Activated CD8-positive, alpha-beta memory T cell treated with anti-CD3 and anti-CD28 coated beads, Interleukin-2, amount 50 U/mL, for 48 hours (primary cell): ENCODE measurements around the gene TMEM178A.
"Not testable (repeated sequence)": the region's sequence is repeated elsewhere in the genome, so short reads cannot be mapped to it uniquely, and the experiment has no call there.

Source experiments
- DNase-seq: peaks from one replicate; pipeline ENCODE4 v3.0.0-alpha.2; 2020

The TMEM178A gene

GRCh38 chr2:39649511-39649910 lies 16.2 kb upstream of the TMEM178A start:
- no peak for DNase-seq

GRCh38 chr2:39650468-39650867 lies 15.2 kb upstream of the TMEM178A start:
- no peak for DNase-seq

- DNase-seq, result not testable (repeated sequence)
These were observed 9.5 kb upstream of the TMEM178A start for GRCh38 chr2:39656215-39656614.

- no peak for DNase-seq
These were observed 8.3 kb upstream of the TMEM178A start for GRCh38 chr2:39657287-39657937.

- no peak for DNase-seq
These were observed 7.3 kb upstream of the TMEM178A start for GRCh38 chr2:39658371-39658770.

- DNase-seq, result no peak
These were observed 5.7 kb upstream of the TMEM178A start for GRCh38 chr2:39659765-39660611.

GRCh38 chr2:39660612-39661236 lies 5.0 kb upstream of the TMEM178A start:
- no peak for DNase-seq

- DNase-seq, result no peak
These were observed 3.9 kb upstream of the TMEM178A start for GRCh38 chr2:39661826-39662225.

- DNase-seq, result no peak
These were observed 2.4 kb upstream of the TMEM178A start for GRCh38 chr2:39663187-39663930.

- DNase-seq, result no peak
These were observed 1.4 kb upstream of the TMEM178A start for GRCh38 chr2:39664232-39664887.

- no peak for DNase-seq
These were observed 677 bp upstream of the TMEM178A start for GRCh38 chr2:39664888-39665591.

GRCh38 chr2:39666491-39667101 lies 879 bp downstream of the TMEM178A start:
- no peak for DNase-seq

- DNase-seq, result no peak
These were observed 1.6 kb downstream of the TMEM178A start for GRCh38 chr2:39667104-39667885.

- DNase-seq, result no peak
These were observed 2.2 kb downstream of the TMEM178A start for GRCh38 chr2:39667886-39668276.

- no peak for DNase-seq
These were observed 2.9 kb downstream of the TMEM178A start for GRCh38 chr2:39668576-39669080.

- no peak for DNase-seq
These were observed 5.9 kb downstream of the TMEM178A start for GRCh38 chr2:39671604-39672003.

- DNase-seq, result no peak
These were observed 7.3 kb downstream of the TMEM178A start for GRCh38 chr2:39673018-39673417.

GRCh38 chr2:39676342-39676741 lies 10.6 kb downstream of the TMEM178A start:
- no peak for DNase-seq

GRCh38 chr2:39678170-39678569 lies 12.5 kb downstream of the TMEM178A start:
- DNase-seq, result no peak

- no peak for DNase-seq
These were observed 14.1 kb downstream of the TMEM178A start for GRCh38 chr2:39679805-39680204.
